Measurements from ENCODE around the gene MOSPD3. TPM values are rescaled to one million over a fixed set of nuclear protein-coding genes. Genes with fewer than 3 reads are reported as not detected.
A peak's percentile ranks its signal among the peaks of the same experiment; 100 is the strongest.

MOSPD3 gene
- total and polyA plus RNA-seq, 2 of the 8 experiments (the other 6 are each of a cell fraction or from before 2014, with no cell fraction given) = 20.7 to 21.4 TPM

GRCh38 chr7:100573691-100574361, 38.5 kb upstream of the MOSPD3 start, which contains the start of gene SAP25 (continued):
- TF ChIP-seq USF2 (IDR thresholded peaks at IDR 0.05; ENCODE audit: low read length) (peak; percentile 34; the same call in 1 of the 2 replicates), RXRA (IDR thresholded peaks at IDR 0.05; ENCODE audit: insufficient read depth, low read depth, low read length) (no peak), SIN3A (conservative IDR thresholded peaks at IDR 0.05 in 1 of 2, IDR thresholded peaks at IDR 0.05 in 1 of 2; ENCODE audit: low read depth in 1 of 2, low read length in 2 of 2) (0 out of 4 replicates have a peak, but pooled peaks of 1 of the 2 experiments have one; percentile 25), BRCA1 (IDR thresholded peaks at IDR 0.05; ENCODE audit: low read depth, low read length) (no peak), GABPA (IDR thresholded peaks at IDR 0.05; ENCODE audit: borderline replicate concordance, insufficient read depth, low read length) (peak; percentile 47; the same call in 1 of the 2 replicates), MAX (IDR thresholded peaks at IDR 0.05) (peak; percentile 96), POLR2AphosphoS5 (IDR thresholded peaks at IDR 0.05; ENCODE audit: low read depth, low read length) (no peak), RNF2 (IDR thresholded peaks at IDR 0.05; ENCODE audit: borderline replicate concordance, low read depth, low read length, missing control alignments, poor library complexity, severe bottlenecking) (no peak), RAD21 (IDR thresholded peaks at IDR 0.05 in 1 of 2, conservative IDR thresholded peaks at IDR 0.05 in 1 of 2; ENCODE audit: low read depth in 2 of 2, low read length in 2 of 2) (peak in 1 of 2 experiments; percentile 58; a peak in 2 of 4 replicates), POLR2A (IDR thresholded peaks at IDR 0.05; ENCODE audit: control extremely low read depth in 1 of 2, low read depth in 2 of 2, low read length in 2 of 2) (peak in 1 of 2 experiments; percentile 22; a peak in 1 of 3 replicates)
